Activated CD8-positive, alpha-beta T cell treated with anti-CD3 and anti-CD28 coated beads for 36 hours (primary cell): ENCODE measurements around the gene SLC9A3. TPM values are rescaled to one million over a fixed set of nuclear protein-coding genes. Genes with fewer than 3 reads are reported as not detected.

Experiments used
- ATAC-seq: fragments of 200-7000 bp; cut with Tn5 transposase; one replicate; pipeline ENCODE4 v1.10.0; 2021; ENCODE audit warnings: mild to moderate bottlenecking, moderate library complexity
- CTCF ChIA-PET: fragments of 350-600 bp; sonication (Branson Sonifier 250); formaldehyde crosslinking; loops from one replicate; lab custom pipeline; 2021; ENCODE audit warnings: antibody characterized with exemption; lab: Charles Lee
- POLR2A ChIA-PET: fragments of 350-600 bp; sonication (Branson Sonifier 250); formaldehyde crosslinking; loops from one replicate; lab custom pipeline; 2021; ENCODE audit warnings: antibody characterized with exemption; lab: Charles Lee
- DNase-seq: peaks from one replicate; pipeline ENCODE4 v3.0.0-alpha.2; 2020
- H3K27ac Mint-ChIP-seq: one replicate; pipeline ENCODE4 v1.8.0; 2021; ENCODE audit warnings: mild to moderate bottlenecking, mixed read lengths
- H3K27me3 Mint-ChIP-seq: one replicate; pipeline ENCODE4 v1.8.0; 2021; ENCODE audit warnings: mixed read lengths
- H3K36me3 Mint-ChIP-seq: one replicate; pipeline ENCODE4 v1.8.0; 2021; ENCODE audit warnings: low read depth, mixed read lengths
- H3K4me1 Mint-ChIP-seq: one replicate; pipeline ENCODE4 v1.8.0; 2021; ENCODE audit warnings: low read depth, mixed read lengths
- H3K4me3 Mint-ChIP-seq: one replicate; pipeline ENCODE4 v1.8.0; 2021; ENCODE audit warnings: mild to moderate bottlenecking, moderate library complexity, mixed read lengths
- H3K9me3 Mint-ChIP-seq: one replicate; pipeline ENCODE4 v1.8.0; 2021; ENCODE audit warnings: mixed read lengths
- CTCF ChIP-seq: fragments of 200-600 bp; IDR thresholded peaks from one replicate; pipeline ENCODE4 v1.8.0; 2022; ENCODE audit warnings: antibody characterized with exemption, mild to moderate bottlenecking
- intact Hi-C: fragments of 100-400 bp; cut with micrococcal nuclease; formaldehyde crosslinking; loops from one replicate; pipeline ENCODE4 v1.10.0; 2022
- microRNA-seq: library from miRNA; unstranded; fragments of <30 nt; microRNA quantifications from one replicate; pipeline ENCODE4 v1.2.0, GENCODE V29; 2022; ENCODE audit warnings: borderline microRNAs expressed, borderline replicate concordance
- total RNA-seq, 2 experiments: library from RNA; stranded (reverse); gene quantifications; one replicate each; pipeline ENCODE4 v1.2.3, GENCODE V29; 2021

SLC9A3 gene
- total RNA-seq, 2 experiments from 2014 or later: 3.2 to 3.3 TPM

- Mint-ChIP-seq H3K4me1 (peaks cover 20% of the 10 kb centered on the region), H3K27ac (no peak overlapping the region), H3K4me3 (no peak overlapping the region), H3K27me3 (no peaks in the 10 kb centered on the region), H3K36me3 (peaks cover 12% of the 10 kb centered on the region), H3K9me3 (no peaks in the 10 kb centered on the region)
- ChIA-PET CTCF (no interaction called here), POLR2A (no interaction called here)
- intact Hi-C loops: no loop called here
- no peak for TF ChIP-seq CTCF
- DNase-seq (no peak), ATAC-seq (no peak)
These were observed 103.5 kb downstream of the SLC9A3 start for GRCh38 chr5:420632-421286.

Small RNAs within 50 kb of the gene (microRNA-seq; reads per million reads assigned to microRNA genes)
- gene MIR4456: not detected

Other genes starting within 250 kb of the SLC9A3 start
- gene AHRR, start 202.7 kb downstream of the SLC9A3 start, total RNA-seq: 10 to 100 TPM; 26.3 to 27.9 TPM
- gene EXOC3, start 81.3 kb downstream of the SLC9A3 start, total RNA-seq: 10 to 100 TPM; 65.9 to 67.6 TPM
- 10 to 100 TPM; 27.0 to 28.9 TPM for gene CEP72, start 87.9 kb upstream of the SLC9A3 start, total RNA-seq
- gene TPPP, start 168.9 kb upstream of the SLC9A3 start, total RNA-seq: under 1 TPM; 0.18 to 0.20 TPM